H1 (cell line): Measurements from ENCODE around the gene RPS6KA2. TPM values are rescaled to one million over a fixed set of nuclear protein-coding genes. Genes with fewer than 3 reads are reported as not detected.

Source experiments
- POU5F1 ChIP-seq: IDR thresholded peaks from 2 replicates; pipeline ENCODE4 v1.6.1; 2011; ENCODE audit warnings: low read depth, mild to moderate bottlenecking, low read length, moderate library complexity
- SUZ12 ChIP-seq: fragments of 200-600 bp; sonication (generic); IDR thresholded peaks from 2 replicates; pipeline ENCODE4 v1.6.1; 2012; ENCODE audit warnings: mild to moderate bottlenecking, inconsistent platforms, low read length, moderate library complexity, mixed read lengths
- ZNF274 ChIP-seq: IDR thresholded peaks from 2 replicates; pipeline ENCODE4 v1.7.0; 2012; ENCODE audit warnings: low read length, borderline replicate concordance; ENCODE audit errors: extremely low read depth
- polyA plus RNA-seq, 7 experiments: library from polyadenylated mRNA; depleted of rRNA in 3 of 7; stranded (reverse) in 5 of 7; unstranded in 2 of 7; fragments of >200 nt in 5 of 7; fragments of 200-250 nt in 2 of 7; gene quantifications; 1 replicate in 5 of 7; 2 replicates in 1 of 7; 4 replicates in 1 of 7; pipeline versions ENCODE4 v1.2.1 to v1.2.3, GENCODE V29; 2011 to 2013; ENCODE audit warnings: missing spikeins in 2 of 7, mixed read lengths in 2 of 7
- total RNA-seq: library from RNA; stranded (reverse); fragmentation: NEBNext Ultra II Directional; extraction: Animal tissue kit (Norgen Biotek cat#: 25700); gene quantifications from 2 replicates; pipeline ENCODE4 v1.2.1, GENCODE V29; 2021

RPS6KA2 gene
- total and polyA plus RNA-seq, 2 of the 8 experiments (the other 6 are each of a cell fraction or from before 2014, with no cell fraction given), result 8.8 to 25.7 TPM

- TF ChIP-seq SUZ12, result no peak
- TF ChIP-seq ZNF274, result no peak
- TF ChIP-seq POU5F1, result no peak
Observed at GRCh38 chr6:166454692-166455515, 172.1 kb downstream of the RPS6KA2 start (continued).
